ENCODE results near the gene ASH1L.
"Not testable (repeated sequence)": the region's sequence is repeated elsewhere in the genome, so short reads cannot be mapped to it uniquely, and the experiment has no call there.

Gene ASH1L

DNA sequence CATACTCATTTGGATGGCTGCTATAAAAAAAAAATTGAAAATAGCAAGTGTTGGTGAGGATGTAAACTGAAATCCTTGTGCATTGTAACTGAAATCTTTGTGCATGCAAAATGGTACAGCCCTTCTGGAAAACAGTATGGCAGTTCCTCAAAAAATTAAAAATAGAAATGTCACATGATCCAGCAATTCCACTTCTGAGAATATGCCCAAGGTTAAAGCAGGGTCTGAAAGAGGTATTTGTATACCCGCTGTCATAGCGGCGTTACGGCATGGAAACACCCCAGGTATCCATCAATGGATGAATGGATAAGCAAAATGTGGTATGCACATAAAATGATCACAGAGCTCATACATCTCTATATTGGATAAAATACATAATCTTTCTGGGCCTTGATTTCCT, 125.2 kb downstream of the ASH1L start:
- DNase-seq: no peak

DNA sequence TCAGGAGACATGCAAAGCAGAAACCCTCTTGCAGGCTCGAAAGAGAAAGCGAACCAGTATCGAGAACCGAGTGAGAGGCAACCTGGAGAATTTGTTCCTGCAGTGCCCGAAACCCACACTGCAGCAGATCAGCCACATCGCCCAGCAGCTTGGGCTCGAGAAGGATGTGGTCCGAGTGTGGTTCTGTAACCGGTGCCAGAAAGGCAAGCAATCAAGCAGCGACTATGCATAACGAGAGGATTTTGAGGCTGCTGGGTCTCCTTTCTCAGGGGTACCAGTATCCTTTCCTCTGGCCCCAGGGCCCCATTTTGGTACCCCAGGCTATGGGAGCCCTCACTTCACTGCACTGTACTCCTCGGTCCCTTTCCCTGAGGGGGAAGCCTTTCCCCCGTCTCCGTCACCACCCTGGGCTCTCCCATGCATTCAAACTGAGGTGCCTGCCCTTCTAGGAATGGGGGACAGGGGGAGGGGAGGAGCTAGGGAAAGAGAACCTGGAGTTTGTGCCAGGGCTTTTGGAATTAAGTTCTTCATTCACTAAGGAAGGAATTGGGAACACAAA, 128.7 kb downstream of the ASH1L start:
- DNase-seq: not testable (repeated sequence)

DNA sequence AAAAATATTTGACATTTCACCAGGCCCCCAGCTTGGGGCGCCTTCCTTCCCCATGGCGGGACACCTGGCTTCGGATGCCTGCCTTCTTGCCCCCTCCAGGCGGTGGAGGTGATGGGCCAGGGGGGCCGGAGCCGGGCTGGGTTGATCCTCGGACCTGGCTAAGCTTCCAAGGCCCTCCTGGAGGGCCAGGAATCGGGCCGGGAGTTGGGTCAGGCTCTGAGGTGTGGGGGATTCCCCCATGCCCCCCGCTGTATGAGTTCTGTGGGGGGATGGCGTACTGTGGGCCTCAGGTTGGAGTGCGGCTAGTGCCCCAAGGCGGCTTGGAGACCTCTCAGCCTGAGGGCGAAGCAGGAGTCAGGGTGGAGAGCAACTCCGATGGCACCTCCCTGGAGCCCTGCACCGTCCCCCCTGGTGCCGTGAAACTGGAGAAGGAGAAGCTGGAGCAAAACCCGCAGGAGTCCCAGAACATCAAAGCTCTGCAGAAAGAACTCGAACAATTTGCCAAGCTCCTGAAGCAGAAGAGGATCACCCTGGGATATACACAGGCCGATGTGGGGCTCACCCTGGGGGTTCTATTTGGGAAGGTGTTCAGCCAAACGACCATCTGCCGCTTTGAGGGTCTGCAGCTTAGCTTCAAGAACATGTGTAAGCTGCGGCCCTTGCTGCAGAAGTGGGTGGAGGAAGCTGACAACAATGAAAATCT, 129.3 kb downstream of the ASH1L start:
- not testable (repeated sequence) for DNase-seq

DNA sequence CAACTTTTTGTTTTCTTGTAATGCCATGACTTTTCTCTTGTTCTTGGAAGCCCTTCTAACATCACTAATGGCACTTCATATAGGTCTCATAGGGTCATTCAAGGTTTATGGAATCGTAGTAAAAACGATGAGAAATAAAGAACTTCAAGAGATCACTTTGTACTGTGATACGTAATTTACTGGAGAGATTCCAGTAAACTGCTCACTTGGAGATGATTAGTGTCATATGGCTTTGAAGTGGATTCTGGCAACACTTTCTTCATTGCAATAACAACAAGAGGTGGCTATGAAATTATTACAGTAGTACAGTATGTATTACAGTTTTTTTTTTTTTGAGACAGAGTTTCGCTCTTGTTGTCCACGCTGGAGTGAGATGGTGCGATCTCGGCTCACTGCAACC, 138.5 kb downstream of the ASH1L start:
- DNase-seq: no peak

- no peak for DNase-seq
Observed at GRCh38 chr1:155420788-155421187, 141.8 kb downstream of the ASH1L start.

- not testable (repeated sequence) for DNase-seq
Observed at GRCh38 chr1:155411840-155412239, 150.8 kb downstream of the ASH1L start.

- no peak for DNase-seq
Observed at GRCh38 chr1:155410931-155411330, 151.7 kb downstream of the ASH1L start.

- DNase-seq: no peak
Observed at GRCh38 chr1:155396874-155397476, 165.6 kb downstream of the ASH1L start.

DNA sequence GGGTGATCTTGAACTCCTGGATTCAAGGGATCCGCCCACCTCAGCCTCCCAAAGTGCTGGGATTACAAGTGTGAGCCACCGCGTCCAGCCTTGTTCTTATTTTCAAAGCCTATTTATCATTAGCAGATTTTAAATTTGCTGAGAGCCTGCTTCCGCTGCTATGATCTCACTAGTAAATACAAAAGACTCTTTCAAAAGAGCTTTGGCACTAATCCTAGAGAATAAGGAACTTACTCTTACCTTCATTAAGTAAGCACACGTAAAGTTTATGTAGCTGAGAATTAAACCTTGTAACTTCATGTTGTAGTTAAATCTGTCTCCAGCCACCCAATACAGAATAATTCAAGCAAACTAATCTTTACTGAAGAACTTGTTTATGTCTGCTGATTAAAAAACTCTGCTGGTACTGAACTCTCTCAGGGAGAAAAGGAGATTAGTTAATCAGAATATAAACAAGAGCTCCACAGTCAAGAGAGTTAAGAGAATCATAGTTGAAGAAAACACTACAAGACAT, 169.6 kb downstream of the ASH1L start:
- no peak for DNase-seq

GRCh38 chr1:155389826-155390225, 172.8 kb downstream of the ASH1L start:
- peak; percentile 77 for DNase-seq

DNA sequence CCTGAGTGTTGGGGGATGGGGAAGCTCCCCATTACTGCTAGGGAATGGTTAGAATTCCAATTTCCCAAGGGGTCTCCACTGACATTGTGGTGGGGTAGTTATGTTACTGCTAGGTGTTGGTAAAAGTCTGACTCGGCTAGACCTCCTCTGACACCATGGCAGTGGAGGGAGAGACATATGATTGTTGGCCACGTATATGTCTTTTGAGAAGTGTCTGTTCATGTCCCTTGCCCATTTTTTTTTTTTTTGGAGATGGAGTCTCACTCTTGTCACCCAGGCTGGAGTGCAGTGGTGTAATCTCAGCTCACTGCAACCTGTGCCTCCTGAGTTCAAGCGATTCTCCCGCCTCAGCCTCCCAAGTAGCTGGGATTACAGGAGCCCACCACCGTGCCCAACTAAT, 176.8 kb downstream of the ASH1L start:
- not testable (repeated sequence) for DNase-seq

DNA sequence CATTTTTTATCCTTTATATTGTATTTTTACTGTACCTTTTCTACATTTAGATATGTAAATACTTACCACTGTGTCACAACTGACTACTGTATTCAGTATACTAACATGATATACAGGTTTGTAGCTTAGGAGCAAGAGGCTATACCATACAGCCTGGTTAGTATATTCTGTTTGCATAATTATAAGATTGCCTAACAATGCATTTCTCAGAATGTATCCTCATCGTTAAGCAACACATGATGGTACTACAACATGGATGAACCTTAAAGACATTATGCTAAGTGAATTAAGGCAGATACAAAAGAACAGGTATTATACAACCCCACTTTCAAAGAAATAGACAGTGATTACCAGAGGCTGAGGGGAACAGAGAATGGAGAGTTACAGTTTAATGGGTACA, 179.2 kb downstream of the ASH1L start:
- no peak for DNase-seq

DNA sequence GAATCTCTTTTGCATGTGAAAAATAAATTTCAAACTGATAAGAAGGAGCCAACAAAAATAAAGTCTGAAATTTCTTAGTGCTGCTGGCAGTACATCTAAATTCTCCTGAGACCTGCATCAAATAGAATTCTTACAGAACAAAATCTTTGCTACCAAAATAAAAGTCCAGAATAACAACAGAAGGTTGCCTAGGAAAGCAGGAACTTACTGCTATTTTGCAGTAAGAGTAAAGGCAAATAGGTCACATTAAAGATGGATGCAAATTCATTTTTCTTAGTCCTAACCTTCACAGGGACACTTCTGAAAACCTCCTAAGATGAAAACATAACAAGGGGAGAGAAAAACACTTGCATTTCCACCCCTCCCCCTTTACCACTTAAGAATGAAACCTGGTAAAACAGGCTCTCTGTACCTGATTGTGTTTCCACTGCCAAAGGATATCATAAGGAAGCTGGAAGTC, 182.9 kb downstream of the ASH1L start:
- DNase-seq: no peak

DNA sequence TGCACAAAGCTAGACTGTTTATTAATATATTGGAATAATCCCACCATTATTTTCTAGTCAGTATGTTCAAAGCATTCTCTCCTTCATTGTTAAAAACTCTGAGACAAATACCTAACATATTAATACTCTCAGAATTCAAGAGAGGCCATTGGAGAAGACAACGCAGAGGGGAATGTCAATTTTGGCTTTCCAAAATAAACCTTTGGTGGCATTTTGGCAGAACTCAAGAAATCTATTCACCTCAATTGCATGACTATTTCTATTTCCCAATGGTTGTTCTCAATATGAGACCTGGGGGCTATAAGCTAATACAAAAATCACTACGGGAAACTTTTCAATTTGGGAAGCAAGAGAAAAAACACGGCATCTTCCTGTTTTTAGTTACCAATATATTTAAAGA, 183.4 kb downstream of the ASH1L start:
- no peak for DNase-seq

DNA sequence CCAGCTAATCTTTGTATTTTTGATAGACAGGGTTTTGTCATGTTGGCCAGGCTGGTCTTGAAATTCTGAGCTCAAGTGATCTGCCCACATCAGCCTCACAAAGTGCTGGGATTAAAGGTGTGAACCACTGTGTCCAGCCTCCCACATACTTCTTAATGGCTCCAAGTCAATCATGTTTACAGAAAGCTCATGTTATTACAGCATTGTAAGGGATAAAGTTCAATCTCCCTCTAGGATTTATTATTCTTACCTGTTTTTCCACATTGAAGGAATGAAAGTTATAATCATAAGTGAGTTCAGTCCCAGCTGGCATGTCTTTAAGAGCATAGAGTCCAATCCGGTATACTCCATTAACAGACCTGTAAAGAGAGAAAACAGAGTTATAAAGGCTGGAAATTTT, 202.6 kb downstream of the ASH1L start:
- no peak for DNase-seq

GRCh38 chr1:155352631-155353030, 210.0 kb downstream of the ASH1L start:
- no peak for DNase-seq

GRCh38 chr1:155342842-155343241, 219.8 kb downstream of the ASH1L start:
- DNase-seq: no peak

DNA sequence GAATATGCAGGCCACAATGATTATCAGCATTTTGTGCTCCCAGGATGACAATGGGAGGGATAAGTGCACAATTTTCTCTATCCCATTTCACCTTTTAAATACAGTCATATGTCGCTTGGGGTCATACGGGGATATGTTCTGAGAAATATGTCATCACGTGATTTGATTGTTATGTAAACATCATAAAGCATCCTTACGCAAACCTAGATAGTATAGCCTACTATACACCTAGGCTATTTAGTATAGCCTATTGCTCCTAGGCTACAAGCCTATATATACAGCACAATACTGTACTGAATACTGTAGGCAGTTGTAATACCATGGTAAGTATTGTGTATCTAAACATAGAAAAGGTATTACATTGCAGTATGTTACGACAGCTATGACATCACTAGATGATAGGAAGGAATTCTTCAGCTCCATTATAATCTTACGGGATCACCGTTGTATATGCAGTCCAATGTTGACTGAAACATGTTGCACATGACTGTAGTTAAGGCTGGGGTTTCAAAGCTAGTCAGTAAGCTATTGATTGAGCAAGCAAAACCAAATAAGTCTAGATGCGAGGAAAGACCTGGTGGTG, 223.0 kb downstream of the ASH1L start:
- DNase-seq: no peak

DNA sequence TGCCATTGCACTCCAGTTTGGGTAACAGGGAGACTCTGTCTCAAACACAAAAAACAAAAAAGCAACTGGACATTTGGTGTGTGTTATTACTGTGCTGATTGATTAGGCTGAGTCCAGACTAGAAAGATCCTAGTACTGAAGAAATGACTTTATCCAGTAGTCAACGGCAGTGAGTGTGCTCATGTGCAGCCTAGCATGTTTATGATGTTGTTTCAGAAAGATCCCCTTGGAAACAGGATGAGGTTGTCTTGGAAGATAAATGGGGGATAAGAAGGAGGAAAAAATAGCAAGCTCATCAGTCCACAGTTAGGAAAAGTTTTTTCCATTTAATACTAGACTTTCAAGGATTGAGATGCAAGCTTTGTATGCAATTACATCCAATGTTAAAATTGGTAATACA, 227.6 kb downstream of the ASH1L start:
- no peak for DNase-seq

GRCh38 chr1:155329980-155330598, 232.5 kb downstream of the ASH1L start:
- no peak for DNase-seq

DNA sequence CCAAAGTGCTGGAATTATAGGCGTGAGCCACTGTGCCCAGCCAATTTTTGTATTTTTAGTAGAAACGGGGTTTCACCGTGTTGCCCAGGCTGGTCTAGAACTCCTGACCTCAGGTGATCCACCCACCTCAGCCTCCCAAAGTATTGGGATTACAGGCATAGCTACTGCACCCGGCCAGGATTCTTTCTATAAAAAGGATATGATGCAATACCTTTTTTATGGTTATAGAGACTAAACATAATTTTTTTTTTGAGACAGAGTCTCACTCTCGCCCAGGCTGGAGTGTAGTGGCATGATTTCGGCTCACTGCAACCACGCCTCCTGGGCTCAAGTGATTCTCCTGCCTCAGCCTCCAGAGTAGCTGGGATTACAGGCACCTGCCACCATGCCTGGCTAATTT, 233.7 kb downstream of the ASH1L start:
- not testable (repeated sequence) for DNase-seq

- no peak for DNase-seq
Observed at GRCh38 chr1:155327981-155328380, 234.6 kb downstream of the ASH1L start.

- DNase-seq: no peak
Observed at GRCh38 chr1:155326631-155327037, 236.0 kb downstream of the ASH1L start.
